Testis (tissue), 3 donors: ENCODE results near the gene ASAP2. TPM values are rescaled to one million over a fixed set of nuclear protein-coding genes. Genes with fewer than 3 reads are reported as not detected.

Source experiments
- DNase-seq: peaks from one replicate; pipeline ENCODE4 v3.0.0-alpha.2; 2019
- H3K27ac ChIP-seq, 2 donors: fragments of 200-600 bp; sonication (generic); one replicate each; pipeline ENCODE4 v1.5.1; 2019
- H3K27me3 ChIP-seq: fragments of 200-600 bp; sonication (generic); one replicate; pipeline ENCODE4 v1.5.1; 2019
- H3K36me3 ChIP-seq: fragments of 200-600 bp; sonication (generic); one replicate; pipeline ENCODE4 v1.5.1; 2017; ENCODE audit warnings: low read depth; ENCODE audit errors: missing control alignments
- H3K4me1 ChIP-seq: fragments of 200-600 bp; sonication (generic); one replicate; pipeline ENCODE4 v1.5.1; 2019
- H3K4me3 ChIP-seq, 2 donors: fragments of 200-600 bp; sonication (generic); one replicate each; pipeline ENCODE4 v1.5.1; 2017 to 2019
- H3K9me3 ChIP-seq: fragments of 200-600 bp; sonication (generic); one replicate; pipeline ENCODE4 v1.5.1; 2017
- POLR2A ChIP-seq: fragments of 450-650 bp; IDR thresholded peaks from one replicate; pipeline ENCODE4 v1.6.1; 2017; ENCODE audit warnings: antibody characterized with exemption, mild to moderate bottlenecking, moderate library complexity
- WGBS, 2 donors: methylation state at CpG; one replicate each; pipeline ENCODE4 v1.1.5; 2018; 5-methylcytosine and 5-hydroxymethylcytosine counted together
- intact Hi-C: fragments of 100-400 bp; cut with DNase I; formaldehyde crosslinking; loops from one replicate; pipeline ENCODE4 v1.15.1; 2023; ENCODE audit warnings: low total_unique reads
- polyA plus RNA-seq: library from polyadenylated mRNA; stranded (reverse); fragments of 350-450 nt; fragmentation: Illumina TruSeq; extraction: RNeasy Lipid Tissue Mini Kit (QIAGEN cat#74804); gene quantifications from one replicate; pipeline ENCODE4 v1.2.3, GENCODE V29; 2014; ENCODE audit warnings: low read depth, low replicate concordance; ENCODE audit not compliant: insufficient read depth
- total RNA-seq, 2 donors: library from RNA; depleted of rRNA; stranded (reverse); fragments of >200 nt; gene quantifications; one replicate each; pipeline ENCODE4 v1.2.3, GENCODE V29; 2016
- TF ChIP-seq, protein P1 (sequence below), 3 experiments: fragments of 450-650 bp in 2 of 3; fragments of 200-600 bp in 1 of 3; sonication (generic) in 1 of 3; IDR thresholded peaks; one replicate each; pipeline ENCODE4 v1.5.1; 2016 to 2019; ENCODE audit warnings: antibody characterized with exemption in 3 of 3, mild to moderate bottlenecking in 2 of 3, moderate library complexity in 1 of 3

ASAP2 gene
- total and polyA plus RNA-seq, 3 donors from 2014 or later = 42.4 to 87.2 (median 79.0) TPM

DNA sequence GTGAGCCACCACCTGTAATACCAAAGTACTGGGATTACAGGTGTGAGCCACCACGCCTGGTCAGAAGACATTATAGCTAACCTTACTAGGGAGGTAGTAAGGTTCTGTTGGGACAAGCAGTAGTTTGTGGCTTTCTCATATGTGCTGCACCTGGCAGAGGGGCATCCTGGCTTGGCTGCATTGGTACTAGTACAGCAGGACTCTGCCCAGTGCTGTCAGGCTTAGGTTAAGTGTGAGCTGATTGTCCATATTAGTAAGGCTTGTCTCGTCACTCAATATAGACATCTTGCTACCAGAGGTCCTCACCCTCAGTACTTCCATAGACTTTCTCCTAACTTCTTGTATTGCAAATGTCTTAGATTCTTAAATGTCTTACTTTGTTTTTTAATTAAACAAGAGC, 96.1 kb downstream of the ASAP2 start:
- Histone ChIP-seq H3K9me3 (no peaks in the 10 kb centered on the region), H3K4me3 (no peak overlapping the region), H3K27ac (no peak overlapping the region), H3K27me3 (no peaks in the 10 kb centered on the region), H3K36me3 (no peaks in the 10 kb centered on the region), H3K4me1 (peaks cover 14% of the 10 kb centered on the region)
- DNase-seq = no peak
- 97% methylated on average over 2 of the region's 2 CpGs for WGBS, 2 donors
- TF ChIP-seq, protein P1, sequence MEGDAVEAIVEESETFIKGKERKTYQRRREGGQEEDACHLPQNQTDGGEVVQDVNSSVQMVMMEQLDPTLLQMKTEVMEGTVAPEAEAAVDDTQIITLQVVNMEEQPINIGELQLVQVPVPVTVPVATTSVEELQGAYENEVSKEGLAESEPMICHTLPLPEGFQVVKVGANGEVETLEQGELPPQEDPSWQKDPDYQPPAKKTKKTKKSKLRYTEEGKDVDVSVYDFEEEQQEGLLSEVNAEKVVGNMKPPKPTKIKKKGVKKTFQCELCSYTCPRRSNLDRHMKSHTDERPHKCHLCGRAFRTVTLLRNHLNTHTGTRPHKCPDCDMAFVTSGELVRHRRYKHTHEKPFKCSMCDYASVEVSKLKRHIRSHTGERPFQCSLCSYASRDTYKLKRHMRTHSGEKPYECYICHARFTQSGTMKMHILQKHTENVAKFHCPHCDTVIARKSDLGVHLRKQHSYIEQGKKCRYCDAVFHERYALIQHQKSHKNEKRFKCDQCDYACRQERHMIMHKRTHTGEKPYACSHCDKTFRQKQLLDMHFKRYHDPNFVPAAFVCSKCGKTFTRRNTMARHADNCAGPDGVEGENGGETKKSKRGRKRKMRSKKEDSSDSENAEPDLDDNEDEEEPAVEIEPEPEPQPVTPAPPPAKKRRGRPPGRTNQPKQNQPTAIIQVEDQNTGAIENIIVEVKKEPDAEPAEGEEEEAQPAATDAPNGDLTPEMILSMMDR (IDR thresholded peaks at IDR 0.05) = no peak
- no peak for TF ChIP-seq POLR2A
- intact Hi-C loops = no loop called here

DNA sequence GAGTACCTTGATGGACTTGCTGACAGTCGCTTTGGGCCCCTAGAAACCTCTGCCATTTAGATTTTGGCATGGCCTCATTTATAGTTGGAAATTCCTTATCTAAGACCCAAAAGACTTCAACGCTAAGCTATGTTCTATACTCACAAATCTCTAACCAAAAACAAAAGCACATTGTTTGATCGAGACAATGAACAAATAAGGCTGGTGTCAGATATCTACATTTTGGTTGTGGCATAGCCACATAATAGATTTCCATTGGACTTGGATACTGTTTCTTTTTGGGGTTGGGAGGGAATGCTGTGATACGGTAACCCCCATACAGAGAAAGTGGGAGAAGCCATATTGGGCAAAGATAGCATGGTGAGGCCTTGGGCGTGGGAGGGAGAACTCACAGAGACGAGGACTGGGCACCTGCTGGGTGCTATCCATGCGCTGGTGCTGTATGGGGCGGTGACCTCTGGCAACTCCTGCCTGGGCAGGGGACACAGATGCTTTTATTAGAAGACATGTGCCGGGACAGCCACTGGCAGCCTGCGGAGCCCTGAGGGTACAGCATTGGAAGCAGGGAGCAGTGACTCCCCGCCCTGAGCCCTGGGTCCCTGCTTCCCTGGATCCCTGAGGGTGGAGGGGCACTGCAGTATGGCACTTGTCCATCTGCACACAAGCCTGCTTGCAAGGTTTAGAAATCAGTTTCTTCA, 97.1 kb downstream of the ASAP2 start:
- H3K27ac ChIP-seq = no peak overlapping the region
- intact Hi-C loops = no loop called here
- H3K4me3 ChIP-seq = no peak overlapping the region
- no peaks in the 10 kb centered on the region for H3K27me3 ChIP-seq
- WGBS, 2 donors = 71 to 80% methylated on average over 11 of the region's 11 CpGs
- peak; percentile 72 for DNase-seq
- no peaks in the 10 kb centered on the region for H3K36me3 ChIP-seq
- no peak for TF ChIP-seq POLR2A
- TF ChIP-seq, protein P1 (IDR thresholded peaks at IDR 0.05) = no peak
- H3K4me1 ChIP-seq = peaks cover 14% of the 10 kb centered on the region
- H3K9me3 ChIP-seq = no peaks in the 10 kb centered on the region

DNA sequence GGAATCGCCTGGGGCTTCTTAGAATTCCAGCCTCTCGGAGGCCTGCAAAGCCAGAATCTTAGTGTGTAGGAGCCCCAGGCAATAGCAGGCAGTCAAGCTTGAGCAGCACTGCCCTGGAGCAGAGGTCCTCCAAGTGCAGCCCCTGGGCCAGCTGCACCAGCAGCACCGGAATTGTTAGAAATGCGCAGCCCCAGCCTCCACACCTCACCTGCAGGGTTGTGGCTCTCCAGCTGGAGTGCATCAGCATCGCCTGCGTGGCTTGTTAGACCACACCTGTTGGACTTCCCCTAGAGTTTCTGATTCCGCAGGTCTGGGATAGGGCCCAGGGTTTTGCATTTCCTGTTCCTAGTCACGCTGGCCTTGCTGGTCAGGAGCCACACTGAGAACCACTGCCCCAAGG, 100.3 kb downstream of the ASAP2 start:
- no peak overlapping the region for H3K4me3 ChIP-seq
- no peak overlapping the region for H3K27ac ChIP-seq
- WGBS, 2 donors = 78 to 89% methylated on average over 3 to 8 of the region's 8 CpGs
- peaks cover 7% of the 10 kb centered on the region for H3K4me1 ChIP-seq
- no peaks in the 10 kb centered on the region for H3K27me3 ChIP-seq
- H3K36me3 ChIP-seq = no peaks in the 10 kb centered on the region
- H3K9me3 ChIP-seq = no peaks in the 10 kb centered on the region
- TF ChIP-seq, protein P1 (IDR thresholded peaks at IDR 0.05) = no peak
- TF ChIP-seq POLR2A = no peak
- DNase-seq = no peak
- intact Hi-C loops = no loop called here

DNA sequence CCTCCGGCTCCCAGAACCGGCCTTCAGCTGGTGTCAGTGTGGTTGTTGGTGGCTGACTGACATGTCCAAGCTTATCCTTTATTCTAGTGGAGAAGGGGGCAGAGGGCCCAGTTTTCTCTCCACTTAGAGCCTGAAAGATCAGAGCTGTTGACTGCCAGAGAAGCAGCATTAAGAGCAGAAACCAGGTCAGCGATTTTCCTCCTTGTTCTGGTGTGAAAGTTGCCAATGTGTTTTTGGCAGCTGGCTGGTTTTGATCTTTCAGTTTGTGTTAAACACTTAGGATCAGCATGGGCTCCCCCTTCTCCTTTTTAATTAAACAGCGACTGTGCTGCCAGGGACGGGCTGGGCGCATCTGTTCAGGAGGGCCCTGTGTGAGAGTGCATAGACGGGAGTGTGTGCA, 100.9 kb downstream of the ASAP2 start:
- peaks cover 7% of the 10 kb centered on the region for H3K4me1 ChIP-seq
- H3K27ac ChIP-seq = no peak overlapping the region

More for the DNA sequence above, 100.9 kb downstream of the ASAP2 start:
- Histone ChIP-seq H3K4me3 (no peak overlapping the region), H3K9me3 (no peaks in the 10 kb centered on the region), H3K36me3 (no peaks in the 10 kb centered on the region), H3K27me3 (no peaks in the 10 kb centered on the region)
- intact Hi-C loops = no loop called here
- TF ChIP-seq, protein P1 (IDR thresholded peaks at IDR 0.05) = no peak
- TF ChIP-seq POLR2A = no peak
- 78 to 85% methylated on average over 7 of the region's 7 CpGs for WGBS, 2 donors
- no peak for DNase-seq
